Measurements from ENCODE around the gene JDP2.

Gene JDP2

DNA sequence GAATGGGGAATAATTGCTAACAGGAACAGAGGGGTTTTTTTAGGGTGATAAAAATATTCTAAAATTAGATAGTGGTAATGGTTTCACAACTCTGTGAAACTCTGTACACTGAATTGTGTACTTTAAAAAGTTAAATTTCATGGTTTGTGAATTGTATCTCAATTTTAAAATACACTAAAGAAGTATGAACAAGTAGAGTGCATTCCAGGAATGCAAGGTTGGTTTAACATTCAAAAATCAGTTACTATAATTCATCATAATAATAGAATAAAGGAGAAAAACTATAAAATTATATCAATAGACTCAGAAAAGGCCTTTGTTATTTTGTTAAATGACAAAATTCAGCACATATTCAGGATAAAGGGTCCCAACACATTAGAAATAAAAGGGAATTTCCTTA is 83.4 kb downstream of the JDP2 start:
- H3K4me3 ChIP-seq (ENCODE audit: low read depth, low read length), result no peak overlapping the region

DNA sequence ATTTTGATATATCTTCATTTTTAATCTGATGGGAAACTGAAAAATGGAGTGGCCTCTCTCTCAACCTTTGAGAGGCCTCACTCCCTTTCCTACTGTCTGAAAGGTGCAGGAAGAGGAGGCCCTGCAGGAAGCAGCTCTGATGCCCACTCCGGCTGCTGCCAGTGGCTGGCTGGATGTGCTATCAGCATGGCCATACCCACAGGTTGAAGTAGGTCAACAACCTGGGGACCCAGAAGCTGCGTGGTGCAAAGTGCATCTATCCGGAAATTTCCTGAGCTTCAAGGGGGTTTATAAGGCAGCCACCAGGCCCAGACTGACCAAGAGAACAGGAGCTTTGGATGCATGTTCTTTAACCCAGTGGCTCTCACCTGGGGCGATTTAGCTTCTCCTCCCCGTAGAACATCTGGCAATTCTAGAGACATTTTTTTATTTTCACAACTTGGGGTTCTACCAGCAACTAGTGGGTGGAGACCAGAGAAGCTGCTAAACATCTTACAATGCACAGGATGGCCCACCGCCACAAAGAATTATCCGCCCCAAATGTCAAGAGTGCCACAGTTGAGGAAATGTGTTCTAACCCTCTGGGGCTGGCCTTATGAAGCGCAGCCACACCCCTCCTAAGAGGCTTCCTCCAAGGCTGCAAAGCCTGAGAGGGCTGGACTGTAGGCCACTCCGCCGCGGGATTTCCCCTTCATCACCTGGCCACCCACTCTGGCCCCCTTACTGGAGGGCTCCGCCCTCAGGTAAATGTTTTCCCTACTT is 86.3 kb downstream of the JDP2 start:
- no peak overlapping the region for H3K4me3 ChIP-seq (ENCODE audit: low read depth, low read length)

- H3K4me3 ChIP-seq (ENCODE audit: low read depth, low read length), result no peak overlapping the region
These were observed 87.1 kb downstream of the JDP2 start for GRCh38 chr14:75514673-75515628.

DNA sequence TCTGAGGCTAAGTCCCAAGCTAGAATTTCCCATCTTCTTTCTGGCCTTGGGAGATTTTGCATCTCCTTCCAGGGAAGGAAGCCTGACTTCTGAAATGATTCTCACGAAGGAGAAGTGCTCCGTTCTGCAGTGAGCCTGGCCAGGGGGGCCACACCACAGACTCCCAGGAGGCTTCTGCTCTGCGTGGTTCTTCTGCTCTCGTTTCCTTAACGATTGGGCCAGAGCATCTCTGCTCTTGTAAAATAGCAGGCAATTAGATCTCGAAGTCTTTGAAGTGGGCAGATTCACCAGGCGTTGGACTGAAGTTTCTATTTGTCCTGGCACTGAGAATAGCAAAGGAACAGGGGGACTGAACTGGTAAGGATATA is 87.8 kb downstream of the JDP2 start:
- no peak overlapping the region for H3K4me3 ChIP-seq (ENCODE audit: low read depth, low read length)

GRCh38 chr14:75518625-75519024 is 90.8 kb downstream of the JDP2 start:
- no peak overlapping the region for H3K4me3 ChIP-seq (ENCODE audit: low read depth, low read length)

- no peak overlapping the region for H3K4me3 ChIP-seq (ENCODE audit: low read depth, low read length)
These were observed 91.6 kb downstream of the JDP2 start for GRCh38 chr14:75519394-75519793.

GRCh38 chr14:75519826-75520728 is 92.3 kb downstream of the JDP2 start:
- H3K4me3 ChIP-seq (ENCODE audit: low read depth, low read length), result no peak overlapping the region

GRCh38 chr14:75520852-75521251 is 93.0 kb downstream of the JDP2 start:
- no peak overlapping the region for H3K4me3 ChIP-seq (ENCODE audit: low read depth, low read length)

GRCh38 chr14:75521415-75522199 is 93.8 kb downstream of the JDP2 start:
- H3K4me3 ChIP-seq (ENCODE audit: low read depth, low read length), result no peak overlapping the region

GRCh38 chr14:75522224-75522982 is 94.6 kb downstream of the JDP2 start, which contains the start of gene BATF:
Gene BATF, plus strand, starts transcription at chr14:75522469. Its CDS starts 214 bp downstream, at chr14:75522683.
- no peak within 1 kb of the TSS for H3K4me3 ChIP-seq (ENCODE audit: low read depth, low read length)

DNA sequence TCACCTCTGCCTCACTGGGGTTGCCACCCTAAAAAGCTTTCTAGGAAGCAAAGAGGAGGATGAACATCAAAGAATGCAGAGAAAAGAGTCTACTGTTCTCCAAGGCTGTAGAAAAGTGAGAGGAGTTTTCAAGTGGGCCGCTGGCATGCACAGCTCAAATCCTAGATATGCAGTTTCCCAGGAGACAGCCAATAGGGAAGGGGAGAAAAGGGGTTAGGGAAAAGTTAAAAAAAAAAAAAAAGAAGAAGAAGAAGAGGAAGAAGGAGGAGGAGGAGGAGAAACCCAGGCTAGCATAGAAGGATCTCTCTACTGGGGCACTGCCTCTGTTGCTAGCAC is 95.1 kb downstream of the JDP2 start:
- no peak overlapping the region for H3K4me3 ChIP-seq (ENCODE audit: low read depth, low read length)

Measured in iPS-11a (cell line).